Stimulated activated CD8-positive, alpha-beta memory T cell treated with anti-CD3 and anti-CD28 coated beads, Interleukin-7, amount 100 ng/mL, for 1 hour (primary cell): ENCODE results near the gene GFM2.
"Not testable (repeated sequence)": the region's sequence is repeated elsewhere in the genome, so short reads cannot be mapped to it uniquely, and the experiment has no call there.

ENCODE experiments used
- DNase-seq, 2 donors: peaks; one replicate each; pipeline ENCODE4 v3.0.0-alpha.2; 2020; ENCODE audit warnings: low read depth in 2 of 2

GFM2 gene

GRCh38 chr5:74766849-74767578 lies at the start of gene GFM2, which contains the start of gene NSA2:
Gene GFM2, minus strand, starts transcription at chr5:74767117. Its CDS starts 3,375 bp downstream, at chr5:74763742.
Gene NSA2, plus strand, starts transcription at chr5:74767249. Its CDS starts 112 bp downstream, at chr5:74767361.
- DNase-seq, result peak; percentile 87 to 89

- DNase-seq, result no peak
Observed at GRCh38 chr5:74810915-74811314, 44.0 kb upstream of the GFM2 start.

GRCh38 chr5:74801941-74802340 lies 35.0 kb upstream of the GFM2 start:
- no peak for DNase-seq

- no peak for DNase-seq
Observed at GRCh38 chr5:74801197-74801596, 34.3 kb upstream of the GFM2 start.

- DNase-seq, result no peak
Observed at GRCh38 chr5:74798977-74799911, 32.3 kb upstream of the GFM2 start.

- not testable (repeated sequence) for DNase-seq
Observed at GRCh38 chr5:74791669-74792068, 24.8 kb upstream of the GFM2 start.

- DNase-seq, result no peak
Observed at GRCh38 chr5:74787424-74787823, 20.5 kb upstream of the GFM2 start.

GRCh38 chr5:74786851-74787250 lies 19.9 kb upstream of the GFM2 start:
- DNase-seq, result no peak

GRCh38 chr5:74778609-74779008 lies 11.7 kb upstream of the GFM2 start:
- no peak for DNase-seq

- no peak for DNase-seq
Observed at GRCh38 chr5:74772359-74772758, 5.4 kb upstream of the GFM2 start.

GRCh38 chr5:74767579-74767913 lies 629 bp upstream of the GFM2 start:
- DNase-seq, result no peak

- DNase-seq, result no peak
Observed at GRCh38 chr5:74766418-74766848, 484 bp downstream of the GFM2 start.

GRCh38 chr5:74765929-74766328 lies 988 bp downstream of the GFM2 start:
- DNase-seq, result no peak

GRCh38 chr5:74765201-74765600 lies 1.7 kb downstream of the GFM2 start:
- DNase-seq, result no peak

- DNase-seq, result no peak
Observed at GRCh38 chr5:74763504-74763903, 3.4 kb downstream of the GFM2 start.

- DNase-seq, result no peak
Observed at GRCh38 chr5:74762599-74762998, 4.3 kb downstream of the GFM2 start.

GRCh38 chr5:74761241-74761640 lies 5.7 kb downstream of the GFM2 start:
- no peak for DNase-seq

- not testable (repeated sequence) for DNase-seq
Observed at GRCh38 chr5:74748742-74749141, 18.2 kb downstream of the GFM2 start.

GRCh38 chr5:74738406-74738805 lies 28.5 kb downstream of the GFM2 start:
- DNase-seq, result no peak

- no peak for DNase-seq
Observed at GRCh38 chr5:74736759-74737158, 30.2 kb downstream of the GFM2 start.

- no peak for DNase-seq
Observed at GRCh38 chr5:74725331-74725730, 41.6 kb downstream of the GFM2 start.

- no peak for DNase-seq
Observed at GRCh38 chr5:74722271-74722670, 44.6 kb downstream of the GFM2 start.

GRCh38 chr5:74717596-74717995 lies 49.3 kb downstream of the GFM2 start:
- DNase-seq, result no peak
